Mucosa of descending colon (tissue), 3 donors: Measurements from ENCODE around the gene C6orf141. TPM values are rescaled to one million over a fixed set of nuclear protein-coding genes. Genes with fewer than 3 reads are reported as not detected.

ENCODE experiments used
- ATAC-seq: fragments of 200-7000 bp; cut with Tn5 transposase; one replicate; pipeline ENCODE4 v1.9.1; 2020; ENCODE audit warnings: mild to moderate bottlenecking, moderate library complexity
- DNase-seq, 3 donors: peaks; one replicate each; pipeline ENCODE4 v3.0.0-alpha.2; 2020
- H3K36me3 ChIP-seq: fragments of 200-600 bp; one replicate; pipeline ENCODE4 v1.8.0; 2021; ENCODE audit warnings: low read depth, mild to moderate bottlenecking
- H3K4me1 ChIP-seq: fragments of 200-600 bp; one replicate; pipeline ENCODE4 v1.8.0; 2021; ENCODE audit warnings: low read depth, mild to moderate bottlenecking
- H3K4me3 ChIP-seq: fragments of 200-600 bp; one replicate; pipeline ENCODE4 v1.8.0; 2021; ENCODE audit warnings: mild to moderate bottlenecking
- H3K9me3 ChIP-seq: fragments of 200-600 bp; one replicate; pipeline ENCODE4 v1.8.0; 2021; ENCODE audit warnings: mild to moderate bottlenecking
- CTCF ChIP-seq: fragments of 200-600 bp; IDR thresholded peaks from one replicate; pipeline ENCODE4 v1.8.0; 2022; ENCODE audit warnings: antibody characterized with exemption, mild to moderate bottlenecking
- intact Hi-C, 2 donors: fragments of 100-400 bp; cut with DNase I in 1 of 2; cut with micrococcal nuclease in 1 of 2; formaldehyde crosslinking; loops; one replicate each; pipeline versions ENCODE4 v1.11.0 to v1.11.1; 2022; cut with DNase I, micrococcal nuclease
- total RNA-seq, 3 donors: library from RNA; stranded (reverse); fragmentation: NEBNext Ultra II Directional in 2 of 3; extraction: Animal tissue kit (Norgen Biotek cat#: 25700) in 2 of 3; gene quantifications; one replicate each; pipeline versions ENCODE4 v1.2.1 to v1.2.4, GENCODE V29; 2021 to 2023
- donor health status: DM: no; HTN: no; CAD: no; lungs with moderate emphysema.
- donor health status: DM: no; HTN: no; CAD: no.
- donor health status: DM: no; HTN: yes; CAD: no.

Gene C6orf141
- total RNA-seq, 3 donors from 2014 or later: 4.1 to 10.6 (median 5.4) TPM

GRCh38 chr6:49514571-49515484 is 35.6 kb upstream of the C6orf141 start:
- Histone ChIP-seq H3K36me3 (no peaks in the 10 kb centered on the region), H3K9me3 (no peaks in the 10 kb centered on the region), H3K4me3 (no peak overlapping the region), H3K4me1 (no peaks in the 10 kb centered on the region)
- DNase-seq (no peak), ATAC-seq (no peak)
- no peak for TF ChIP-seq CTCF
- intact Hi-C loops: no loop called here

- Histone ChIP-seq H3K9me3 (no peaks in the 10 kb centered on the region), H3K4me1 (no peaks in the 10 kb centered on the region), H3K36me3 (no peaks in the 10 kb centered on the region), H3K4me3 (no peak overlapping the region)
- intact Hi-C loops: no loop called here
- no peak for ATAC-seq
- DNase-seq: no peak
- no peak for TF ChIP-seq CTCF
Observed at GRCh38 chr6:49515485-49516146, 34.9 kb upstream of the C6orf141 start.

- ATAC-seq (no peak), DNase-seq (no peak)
- no peak for TF ChIP-seq CTCF
- no peaks in the 10 kb centered on the region for H3K9me3 ChIP-seq
- H3K4me3 ChIP-seq: no peak overlapping the region
- intact Hi-C loops: no loop called here
- no peaks in the 10 kb centered on the region for H3K4me1 ChIP-seq
- H3K36me3 ChIP-seq: no peaks in the 10 kb centered on the region
Observed at GRCh38 chr6:49516147-49516505, 34.3 kb upstream of the C6orf141 start.

GRCh38 chr6:49517919-49518318 is 32.5 kb upstream of the C6orf141 start:
- H3K4me3 ChIP-seq: no peak overlapping the region
- ATAC-seq (no peak), DNase-seq (no peak)
- H3K9me3 ChIP-seq: no peaks in the 10 kb centered on the region
- peaks cover 5% of the 10 kb centered on the region for H3K4me1 ChIP-seq
- intact Hi-C loops: no loop called here
- H3K36me3 ChIP-seq: no peaks in the 10 kb centered on the region
- no peak for TF ChIP-seq CTCF

- Histone ChIP-seq H3K9me3 (no peaks in the 10 kb centered on the region), H3K4me1 (peaks cover 11% of the 10 kb centered on the region), H3K4me3 (no peak overlapping the region), H3K36me3 (no peaks in the 10 kb centered on the region)
- ATAC-seq: no peak
- DNase-seq: no peak
- no peak for TF ChIP-seq CTCF
- intact Hi-C loops: no loop called here
Observed at GRCh38 chr6:49519660-49520059, 30.8 kb upstream of the C6orf141 start.
